ENCODE data around the gene CTNS. TPM values are rescaled to one million over a fixed set of nuclear protein-coding genes. Genes with fewer than 3 reads are reported as not detected.

CTNS gene
- 10 to 100 TPM in 3 of 4 donors, 1 to 10 TPM in 1; 1.2 to 25.7 (median 18.8) TPM for total RNA-seq

- WGBS, 2 donors (ENCODE audit: low coverage in 1 of 2), result 0% methylated on average over 42 of the region's 68 CpGs; no CpG with 5 or more reads in 1 of the 2 donors
- TF ChIP-seq CTCF (IDR thresholded peaks at IDR 0.05) (peak in 1 of 5 experiments; percentile 22), POLR2A (IDR thresholded peaks at IDR 0.05) (peak; percentile 77), EP300 (IDR thresholded peaks at IDR 0.05; ENCODE audit: low read depth) (no peak), POLR2AphosphoS5 (IDR thresholded peaks at IDR 0.05) (peak; percentile 90 to 96 (median 92))
- Histone ChIP-seq H3K9me3 (no peaks in the 10 kb centered on the region), H3K36me3 (no peaks in the 10 kb centered on the region), H3K4me1 (peaks cover 7 to 25% (median 15%) of the 10 kb centered on the region in 4 donors), H3K27ac (peak within 1 kb of the TSS; percentile 94 to 96 (median 96)), H3K4me3 (peak within 1 kb of the TSS; percentile 81 to 87 (median 84)), H3K27me3 (no peaks in the 10 kb centered on the region)
- intact Hi-C loops (cut with DNase I; ENCODE audit: low total_unique reads), result no loop called here
- in situ Hi-C loops (cut with MboI; ENCODE audit: low pct_ligation_motif_present in 1 of 4, low pct_unique_long_range_greater_than_20kb in 1 of 4, low sequenced_read_pairs in 3 of 4), result loop anchor here in 3 of 4 donors (25.0 kb wide), 1 partner anchor 599 kb away; no protein-coding TSS in a partner anchor
- DNase-seq, result peak; percentile 97
These were observed at the start of gene CTNS, which contains the start of gene SHPK for GRCh38 chr17:3636154-3636907. Gene CTNS, plus strand, starts transcription at chr17:3636760. Its CDS starts 3,447 bp downstream, at chr17:3640207. Gene SHPK, minus strand, starts transcription at chr17:3636250. Its CDS starts 31 bp downstream, at chr17:3636219.

- DNase-seq, result no peak
- Histone ChIP-seq H3K27ac (no peak overlapping the region), H3K4me1 (no peaks in the 10 kb centered on the region), H3K27me3 (no peaks in the 10 kb centered on the region), H3K36me3 (peaks cover 0 to 9% (median 3%) of the 10 kb centered on the region in 4 donors), H3K4me3 (no peak overlapping the region), H3K9me3 (no peaks in the 10 kb centered on the region)
- TF ChIP-seq EP300 (IDR thresholded peaks at IDR 0.05; ENCODE audit: low read depth), result no peak
- TF ChIP-seq POLR2AphosphoS5 (IDR thresholded peaks at IDR 0.05), result no peak
- TF ChIP-seq POLR2A (IDR thresholded peaks at IDR 0.05), result no peak
- no peak for TF ChIP-seq CTCF (IDR thresholded peaks at IDR 0.05)
- intact Hi-C loops (cut with DNase I; ENCODE audit: low total_unique reads) (no loop called here), in situ Hi-C loops (cut with MboI; ENCODE audit: low pct_ligation_motif_present in 1 of 4, low pct_unique_long_range_greater_than_20kb in 1 of 4, low sequenced_read_pairs in 3 of 4) (no loop called here)
- WGBS, 2 donors (ENCODE audit: low coverage in 1 of 2), result 99% methylated on average over 19 of the region's 22 CpGs; no CpG with 5 or more reads in 1 of the 2 donors
These were observed 46.8 kb upstream of the CTNS start for GRCh38 chr17:3589784-3590183.

DNA sequence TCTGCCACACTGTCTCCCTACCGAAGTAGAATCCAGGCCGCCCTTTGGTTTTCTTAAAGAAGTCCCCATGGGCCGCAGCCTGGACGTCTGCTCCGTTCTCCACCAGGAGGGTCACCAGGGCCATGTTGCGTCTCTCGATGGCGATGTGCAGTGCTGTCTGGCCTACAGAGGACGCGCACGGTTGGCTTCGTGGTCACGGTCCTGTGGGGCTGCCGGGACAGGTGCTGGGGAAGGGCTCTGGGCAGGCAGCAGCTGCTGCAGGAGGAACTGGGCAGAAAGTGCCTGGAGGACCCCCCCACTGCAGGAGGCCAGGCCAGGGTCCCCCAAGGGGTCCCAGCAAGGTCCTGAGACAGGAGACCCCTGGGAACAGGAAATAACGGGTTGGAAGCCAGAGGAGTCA, 46.3 kb upstream of the CTNS start:
- WGBS, 2 donors (ENCODE audit: low coverage in 1 of 2), result 90% methylated on average over 14 of the region's 15 CpGs; no CpG with 5 or more reads in 1 of the 2 donors
- peaks cover 0 to 9% (median 3%) of the 10 kb centered on the region in 4 donors for H3K36me3 ChIP-seq
- in situ Hi-C loops (cut with MboI; ENCODE audit: low pct_ligation_motif_present in 1 of 4, low pct_unique_long_range_greater_than_20kb in 1 of 4, low sequenced_read_pairs in 3 of 4), result no loop called here

More for the DNA sequence above, 46.3 kb upstream of the CTNS start:
- H3K4me1 ChIP-seq, result no peaks in the 10 kb centered on the region
- H3K27ac ChIP-seq, result no peak overlapping the region
- DNase-seq, result no peak
- no peaks in the 10 kb centered on the region for H3K27me3 ChIP-seq
- intact Hi-C loops (cut with DNase I; ENCODE audit: low total_unique reads), result no loop called here
- no peak overlapping the region for H3K4me3 ChIP-seq
- no peaks in the 10 kb centered on the region for H3K9me3 ChIP-seq
- TF ChIP-seq CTCF (IDR thresholded peaks at IDR 0.05) (no peak), POLR2A (IDR thresholded peaks at IDR 0.05) (no peak), POLR2AphosphoS5 (IDR thresholded peaks at IDR 0.05) (no peak), EP300 (IDR thresholded peaks at IDR 0.05; ENCODE audit: low read depth) (no peak)

Data from transverse colon (tissue), 4 donors.